ENCODE measurements around the gene CTNNA3.

Gene CTNNA3

DNA sequence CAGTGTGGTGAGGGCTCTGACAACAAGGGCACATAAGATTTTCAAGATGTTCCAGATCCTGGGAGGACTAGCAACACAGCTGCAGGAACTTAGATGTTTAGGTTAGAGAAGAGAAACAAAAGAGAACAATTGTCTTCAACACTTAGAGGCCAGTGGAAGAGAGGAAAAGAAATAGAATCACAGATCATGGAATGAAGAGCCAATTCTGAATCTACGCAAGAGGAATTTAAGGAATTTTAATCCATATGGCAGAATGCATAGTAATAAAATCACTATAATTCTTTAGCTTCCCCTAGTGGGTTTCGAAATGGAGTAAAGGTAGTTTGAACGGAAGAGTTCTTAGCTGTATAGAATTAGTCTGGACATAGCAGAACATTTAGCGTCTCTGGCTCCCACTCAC is 884.8 kb downstream of the CTNNA3 start:
- no peak for DNase-seq (ENCODE audit: low read depth in 2 of 2)

DNA sequence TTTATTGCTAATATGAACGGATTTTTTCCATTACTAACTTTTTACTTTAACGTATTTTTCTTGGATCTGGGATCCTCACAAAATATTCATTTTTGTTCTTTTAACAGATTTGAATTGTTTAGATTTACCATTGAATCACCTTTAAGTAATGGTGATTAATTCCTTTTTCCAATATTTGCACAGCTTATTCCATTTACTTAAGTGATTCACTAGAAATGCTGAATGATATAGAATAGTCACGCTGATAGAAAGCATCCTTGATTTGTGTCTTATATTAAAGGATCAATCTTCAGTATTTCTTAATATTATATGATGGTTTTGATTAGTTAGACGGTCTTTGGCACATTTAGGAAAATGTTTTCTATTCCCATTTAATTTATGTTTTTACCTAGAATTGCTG is 886.6 kb downstream of the CTNNA3 start:
- no peak for DNase-seq (ENCODE audit: low read depth in 2 of 2)

DNA sequence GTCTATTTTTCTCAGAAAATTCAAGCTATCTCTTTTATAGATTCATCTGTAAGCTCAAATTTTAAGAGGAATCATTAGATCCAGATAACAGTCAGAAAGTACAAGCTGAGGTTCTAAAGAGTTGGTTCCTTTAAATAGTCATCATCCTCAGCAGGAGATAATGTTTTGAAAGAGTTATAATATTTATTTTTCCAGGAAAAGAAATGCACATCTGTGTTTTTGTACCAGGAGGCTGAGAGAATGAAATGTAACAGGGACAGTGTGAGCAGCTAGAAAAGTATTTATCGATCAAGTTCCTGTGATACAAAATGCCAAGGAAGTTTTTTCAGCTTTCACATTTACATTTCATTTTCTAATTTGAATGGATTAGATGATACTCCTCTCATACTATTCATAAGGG is 890.4 kb downstream of the CTNNA3 start:
- DNase-seq (ENCODE audit: low read depth in 2 of 2), result no peak

DNA sequence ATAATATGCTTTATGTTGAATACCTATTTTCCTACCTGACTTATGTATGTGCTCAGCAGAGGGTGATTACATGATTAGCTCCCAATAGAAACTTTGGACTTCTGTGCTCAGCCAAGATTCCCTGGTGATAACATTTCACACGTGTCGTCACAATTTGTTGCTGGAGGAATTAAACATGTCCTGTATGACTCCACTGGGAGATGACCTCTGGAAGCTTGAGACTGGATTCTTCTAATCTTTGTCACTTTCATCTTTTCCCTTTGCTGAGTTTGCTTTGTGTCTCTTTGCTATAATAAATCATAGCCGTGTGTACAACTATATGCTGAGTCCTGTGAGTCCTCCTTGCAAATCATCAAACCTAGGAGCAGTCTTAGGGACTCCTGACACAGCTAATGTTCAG is 891.0 kb downstream of the CTNNA3 start:
- no peak for DNase-seq (ENCODE audit: low read depth in 2 of 2)

DNA sequence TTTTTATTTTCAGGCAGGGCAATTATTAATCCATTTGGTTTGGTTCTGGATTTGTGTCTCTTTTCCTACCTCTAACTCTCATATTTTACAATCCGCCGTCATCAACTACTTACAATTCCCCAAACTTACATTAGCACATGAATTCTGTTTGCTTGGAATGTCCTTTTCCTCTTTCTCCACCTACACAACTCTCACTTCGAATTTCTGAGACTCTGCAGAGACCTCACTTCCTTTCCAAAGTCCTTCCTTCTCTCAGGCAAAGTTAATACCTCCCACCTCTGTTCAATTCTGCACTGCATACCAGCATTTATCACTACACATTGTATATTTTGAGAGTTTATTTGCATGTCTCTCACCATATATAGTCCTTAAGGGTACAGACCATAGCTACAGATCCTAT is 892.8 kb downstream of the CTNNA3 start:
- DNase-seq (ENCODE audit: low read depth in 2 of 2), result no peak

DNA sequence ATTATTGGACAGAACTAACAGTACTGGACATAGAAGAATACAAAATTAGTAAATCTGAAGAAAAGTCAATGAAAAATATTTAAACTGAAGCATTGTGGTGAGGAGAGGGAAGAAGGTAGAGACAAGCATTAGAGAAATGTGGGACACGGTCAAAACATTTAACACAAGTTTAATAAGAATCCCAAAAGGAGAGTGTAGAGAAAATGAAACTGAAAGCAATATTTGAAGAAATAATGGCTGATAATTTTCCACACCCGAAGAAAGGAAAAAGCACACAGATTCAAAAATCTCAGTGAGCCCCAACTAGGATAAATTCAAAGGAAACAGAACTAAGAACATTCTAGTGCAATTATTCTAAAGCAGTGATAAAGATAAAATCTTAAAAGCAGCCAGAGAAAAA is 896.5 kb downstream of the CTNNA3 start:
- DNase-seq (ENCODE audit: low read depth in 2 of 2), result no peak

DNA sequence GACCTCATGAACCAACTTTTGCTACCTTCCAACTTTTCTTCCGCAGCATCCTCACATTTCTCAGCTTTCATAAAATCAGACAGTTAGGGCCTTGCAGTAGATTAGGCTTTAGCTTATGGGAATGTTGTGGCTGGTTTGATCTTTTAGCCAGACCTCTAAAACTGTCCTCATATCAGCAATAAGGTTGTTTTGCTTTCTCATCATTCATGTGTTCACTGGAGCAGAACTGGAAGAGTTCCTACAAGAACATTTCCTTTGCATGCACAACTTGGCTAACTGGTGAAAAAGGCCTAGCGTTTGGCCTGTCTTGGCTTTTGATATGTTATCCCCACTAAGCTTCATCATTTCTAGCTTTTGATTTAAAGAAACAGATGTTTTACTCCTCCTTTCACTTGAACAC is 900.1 kb downstream of the CTNNA3 start:
- DNase-seq (ENCODE audit: low read depth in 2 of 2), result no peak

DNA sequence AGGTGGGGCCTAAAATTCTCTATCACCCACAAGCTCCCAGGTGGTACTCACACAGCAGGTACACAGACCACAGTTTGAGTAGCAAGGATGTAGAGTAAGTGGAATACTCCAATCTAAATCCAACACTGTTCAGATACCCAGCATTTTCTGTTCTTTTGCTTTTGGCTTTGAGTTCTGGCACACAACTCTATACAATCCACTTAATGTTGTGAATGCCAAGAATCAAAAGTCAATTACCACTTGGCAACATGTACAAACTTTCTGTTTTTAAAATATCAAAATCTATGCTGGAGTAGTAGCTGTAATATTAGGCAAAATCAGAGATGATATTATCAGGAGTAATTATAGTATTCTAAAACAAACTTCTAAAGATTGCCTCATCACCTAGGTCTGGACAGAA is 903.6 kb downstream of the CTNNA3 start:
- DNase-seq (ENCODE audit: low read depth in 2 of 2), result no peak

DNA sequence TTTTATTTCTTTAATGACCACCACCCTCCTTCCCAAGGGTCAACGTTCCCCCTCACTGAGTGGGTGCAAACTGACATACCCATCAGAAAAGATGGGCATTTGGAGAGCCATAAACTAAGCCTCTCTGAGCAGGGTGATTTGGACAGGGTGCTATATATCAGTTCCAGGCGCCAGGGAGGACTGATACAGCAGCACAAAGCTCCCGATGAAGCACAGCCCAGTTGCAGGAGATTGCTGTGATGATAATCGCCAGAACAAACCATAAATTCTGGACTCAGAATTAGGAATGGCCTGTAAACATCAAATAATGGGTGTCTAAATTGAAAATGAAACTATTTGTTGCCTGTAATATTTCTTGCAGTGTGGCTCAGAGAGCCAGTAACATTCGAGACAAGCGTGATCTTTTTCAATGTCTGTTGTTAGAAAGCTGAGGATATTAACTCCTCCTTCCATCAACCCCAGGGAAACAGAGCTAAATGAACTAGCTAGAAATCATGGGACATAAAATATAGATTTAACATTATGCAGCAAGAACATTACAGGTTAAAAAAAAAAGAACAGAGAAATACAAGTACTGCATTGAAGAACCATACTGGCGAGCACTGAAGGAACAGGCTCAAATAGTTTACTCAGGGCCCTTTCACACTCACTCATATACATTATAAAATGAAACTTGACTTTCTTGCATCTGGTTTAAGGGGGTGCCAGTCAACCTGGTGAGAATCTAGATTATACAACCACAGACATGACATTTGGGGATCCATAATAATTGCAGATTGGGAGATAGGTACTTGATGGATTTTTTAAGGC is 907.6 kb downstream of the CTNNA3 start:
- no peak for DNase-seq (ENCODE audit: low read depth in 2 of 2)

DNA sequence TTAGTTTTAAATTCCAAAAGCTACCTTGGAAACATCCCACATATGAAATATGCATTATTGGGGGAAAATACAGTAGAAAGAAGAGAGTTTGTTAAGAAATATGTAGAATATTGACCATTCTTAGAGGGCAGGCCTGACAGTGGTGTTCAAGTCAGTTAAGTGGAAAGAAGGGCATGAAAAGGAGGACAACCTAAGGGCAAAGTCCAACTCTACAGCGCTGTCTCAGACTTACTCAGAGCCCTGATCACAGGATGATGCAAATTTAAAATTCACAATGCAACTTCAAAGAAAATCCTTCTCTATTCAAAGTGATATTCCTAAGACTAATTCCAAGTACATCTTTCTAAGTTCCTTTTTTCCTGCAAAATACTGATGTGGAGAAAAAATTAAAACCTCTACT is 909.3 kb downstream of the CTNNA3 start:
- no peak for DNase-seq (ENCODE audit: low read depth in 2 of 2)

DNA sequence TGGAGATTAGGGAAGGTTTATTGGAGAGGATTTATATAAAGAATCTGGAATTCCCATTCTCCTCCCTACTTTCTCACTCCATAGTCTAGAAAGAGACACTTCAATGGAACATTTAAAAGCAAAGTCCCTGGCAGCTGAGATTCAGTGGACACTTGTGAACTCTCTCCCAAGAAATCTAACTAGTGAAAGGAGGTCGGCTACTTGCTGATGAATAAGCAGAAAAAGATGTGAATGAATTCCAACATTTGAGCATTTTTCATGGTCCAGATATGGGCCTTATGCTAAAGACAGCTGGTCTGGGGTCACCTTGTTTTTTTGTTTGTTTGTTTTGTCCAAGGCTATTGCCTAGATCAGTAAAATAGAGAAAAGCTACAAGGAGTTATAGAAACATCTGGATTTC is 911.2 kb downstream of the CTNNA3 start:
- no peak for DNase-seq (ENCODE audit: low read depth in 2 of 2)

DNA sequence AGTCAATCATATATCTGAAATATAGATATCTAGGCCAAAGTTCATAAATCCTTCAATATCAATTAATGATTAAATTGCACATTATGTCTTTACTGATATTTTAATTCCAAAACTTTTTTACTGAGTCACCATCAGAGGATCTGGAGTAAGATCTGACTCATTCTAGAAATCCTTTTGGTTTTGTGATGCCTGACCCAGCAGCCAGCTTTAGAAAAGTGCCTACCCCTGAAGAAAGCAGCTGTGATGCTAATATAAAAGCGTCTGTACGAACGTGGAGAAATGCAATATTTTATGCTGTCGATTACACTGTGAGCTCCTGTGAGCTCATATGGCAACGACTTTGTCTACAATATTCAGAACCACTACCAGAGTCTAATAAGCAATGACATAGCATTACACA is 912.7 kb downstream of the CTNNA3 start:
- DNase-seq (ENCODE audit: low read depth in 2 of 2), result no peak

DNA sequence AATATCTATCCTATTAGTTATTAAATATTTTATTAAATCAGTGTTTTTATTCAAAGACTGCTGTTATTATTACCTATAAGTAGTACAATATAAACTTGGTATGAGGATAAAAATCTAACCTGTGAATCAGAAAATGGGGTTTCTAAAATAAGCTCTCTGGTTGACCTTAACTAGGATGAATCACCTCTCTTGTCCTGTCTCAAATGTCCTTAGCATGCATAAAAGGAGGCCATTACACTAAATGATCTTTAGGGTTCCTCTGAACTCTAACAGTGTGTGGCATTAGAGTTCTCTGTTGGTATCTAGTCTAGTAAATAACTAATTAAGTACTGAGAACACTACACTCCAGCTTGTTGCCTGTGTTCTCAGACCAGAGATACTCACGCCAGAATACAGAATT is 913.2 kb downstream of the CTNNA3 start:
- DNase-seq (ENCODE audit: low read depth in 2 of 2), result no peak

DNA sequence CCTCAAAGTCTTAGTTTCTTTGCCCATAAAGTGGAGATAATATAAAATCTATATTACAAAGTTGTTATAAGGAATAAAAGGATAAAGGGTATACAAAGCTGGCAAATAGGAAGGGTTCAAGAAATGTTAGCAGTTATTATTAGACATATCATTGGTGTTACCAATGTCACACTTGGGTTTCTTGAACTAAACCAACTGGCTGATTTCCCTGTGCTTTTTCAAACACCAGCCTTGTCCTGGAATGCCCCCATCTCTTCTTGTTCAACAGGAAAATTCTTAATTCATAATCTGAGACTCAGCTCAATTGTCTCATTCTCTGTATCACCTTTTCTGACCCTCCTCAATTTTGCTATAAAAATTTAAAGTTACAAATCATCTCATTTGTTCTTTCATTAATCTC is 913.9 kb downstream of the CTNNA3 start:
- no peak for DNase-seq (ENCODE audit: low read depth in 2 of 2)

DNA sequence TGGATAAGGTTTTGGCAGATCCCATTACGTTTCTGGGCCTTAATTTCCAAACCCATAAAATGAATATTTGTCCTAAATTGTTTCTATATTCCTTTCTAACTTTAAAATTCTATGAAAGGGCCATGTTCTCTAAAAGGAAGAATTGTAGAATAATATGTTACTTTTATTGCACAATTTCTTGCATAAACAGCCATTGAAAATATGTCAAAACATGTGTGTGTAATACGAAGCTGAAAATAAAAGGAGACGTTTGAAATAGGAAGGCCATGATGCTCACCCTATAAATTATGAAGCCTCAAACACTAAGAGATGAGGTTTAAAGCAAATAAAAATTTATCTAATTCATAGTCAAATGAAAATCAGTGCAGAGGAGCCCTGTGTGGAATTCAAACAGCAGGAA is 915.2 kb downstream of the CTNNA3 start:
- DNase-seq (ENCODE audit: low read depth in 2 of 2), result no peak

DNA sequence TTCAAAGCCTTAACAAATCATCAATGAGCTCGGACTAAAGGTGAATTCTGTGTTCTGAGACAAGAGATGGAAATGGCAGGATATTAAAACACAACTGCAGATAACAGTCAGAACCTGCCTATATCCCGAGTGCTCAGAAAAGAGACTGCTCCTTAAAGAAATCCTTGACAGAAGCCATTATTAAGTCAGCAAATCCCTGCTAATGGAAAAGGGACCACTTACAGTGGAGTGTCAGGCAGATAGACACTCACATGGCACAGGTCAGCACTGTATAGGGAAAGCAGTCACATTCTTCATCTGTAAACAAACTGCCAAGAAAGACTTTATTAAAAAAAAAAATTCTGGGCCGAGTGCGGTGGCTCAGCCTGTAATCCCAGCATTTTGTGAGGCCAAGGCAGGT is 917.6 kb downstream of the CTNNA3 start:
- no peak for DNase-seq (ENCODE audit: low read depth in 2 of 2)

DNA sequence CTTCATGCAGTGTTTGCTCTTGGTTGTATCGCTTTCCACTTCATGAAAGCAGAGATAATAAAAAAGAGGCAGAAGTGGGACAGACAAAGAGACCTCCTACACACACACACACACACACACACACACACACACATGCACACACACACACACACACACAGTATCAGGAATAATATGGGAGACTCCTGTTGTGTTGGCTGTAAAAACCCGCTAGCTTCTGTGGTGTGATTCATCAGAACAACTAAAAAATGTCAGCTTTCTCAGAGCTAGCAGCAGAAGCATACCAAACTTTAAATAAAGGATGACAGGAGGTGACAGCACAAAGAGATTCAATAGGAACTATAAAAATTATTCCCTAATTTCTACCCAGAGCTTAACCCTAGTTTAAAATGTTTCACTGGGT is 918.3 kb downstream of the CTNNA3 start:
- DNase-seq (ENCODE audit: low read depth in 2 of 2), result no peak

DNA sequence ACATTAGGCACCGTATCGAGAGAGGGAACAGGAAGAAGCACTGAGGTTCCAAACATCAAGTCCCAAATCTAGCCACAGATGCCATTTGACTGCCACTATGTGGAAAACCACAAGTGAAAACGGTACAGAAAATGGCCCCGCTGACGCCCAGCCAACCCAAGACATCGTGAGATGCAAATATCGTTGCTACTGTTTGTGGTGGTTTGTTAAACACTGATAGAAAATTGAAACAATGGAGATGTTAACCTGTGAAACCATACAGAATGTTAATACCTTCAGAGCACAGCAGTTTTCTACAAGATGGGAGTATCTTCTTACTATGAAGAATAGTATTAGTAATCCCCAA is 922.5 kb downstream of the CTNNA3 start:
- no peak for DNase-seq (ENCODE audit: low read depth in 2 of 2)

DNA sequence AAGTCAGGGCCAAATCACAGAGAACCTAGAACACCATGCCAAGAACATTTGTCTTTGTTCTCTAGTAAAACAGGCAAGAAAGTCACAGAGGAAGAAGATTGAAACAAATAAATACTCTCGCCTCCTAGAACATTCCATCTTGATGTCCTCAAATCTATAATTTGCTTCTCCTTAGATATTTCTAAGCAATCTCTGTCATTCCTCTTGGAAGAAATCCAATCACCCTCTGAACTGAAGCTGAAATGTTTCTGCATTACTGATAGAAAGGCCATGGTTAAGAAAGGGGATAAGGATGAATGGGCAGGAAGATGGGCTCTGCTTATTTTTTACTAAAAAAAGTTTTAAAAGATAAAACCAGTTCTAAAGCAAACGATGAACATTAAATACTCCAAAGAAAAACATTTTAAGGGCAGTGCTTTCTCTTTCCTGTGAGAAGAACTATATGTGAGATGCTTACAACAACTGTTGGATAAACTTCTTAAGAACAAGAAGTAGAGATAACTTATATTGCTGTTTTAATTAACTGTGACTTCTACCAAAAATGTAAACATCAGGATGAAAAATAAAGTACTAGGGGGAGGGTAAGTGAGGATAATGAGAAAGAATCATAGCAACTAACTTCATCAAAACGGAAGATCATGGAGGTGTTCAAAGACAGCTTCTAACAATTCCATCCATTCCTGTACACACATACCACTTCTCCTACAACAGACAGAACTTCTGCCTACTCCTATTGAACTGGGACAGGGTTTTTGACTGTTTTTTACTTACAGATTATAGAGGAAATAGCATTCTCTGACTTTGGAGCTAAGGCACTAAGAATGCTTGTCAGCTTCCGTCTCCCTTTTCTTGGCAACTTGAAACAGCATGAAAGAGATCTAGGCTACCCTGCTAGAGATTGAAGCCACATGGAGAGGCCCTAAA is 923.2 kb downstream of the CTNNA3 start:
- DNase-seq (ENCODE audit: low read depth in 2 of 2), result no peak

DNA sequence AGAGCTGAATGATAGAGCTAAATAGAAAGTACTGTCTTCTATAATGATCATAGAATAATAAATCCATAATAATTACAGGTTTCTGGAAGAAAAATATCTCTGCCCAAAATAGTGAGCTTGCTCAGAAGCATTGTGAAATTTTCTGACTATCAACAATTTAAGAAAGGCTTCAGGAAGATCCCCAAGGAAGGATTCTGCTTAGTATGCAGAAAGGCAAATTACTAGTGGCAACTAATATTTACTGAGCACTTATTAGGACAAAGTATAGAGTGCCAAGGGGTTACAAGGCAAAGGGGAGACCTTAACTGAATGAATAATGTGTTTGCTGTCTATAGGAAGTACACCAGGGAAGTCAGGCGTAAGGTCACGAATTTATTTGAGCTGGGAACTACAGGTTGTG is 928.3 kb downstream of the CTNNA3 start:
- DNase-seq (ENCODE audit: low read depth in 2 of 2), result no peak

DNA sequence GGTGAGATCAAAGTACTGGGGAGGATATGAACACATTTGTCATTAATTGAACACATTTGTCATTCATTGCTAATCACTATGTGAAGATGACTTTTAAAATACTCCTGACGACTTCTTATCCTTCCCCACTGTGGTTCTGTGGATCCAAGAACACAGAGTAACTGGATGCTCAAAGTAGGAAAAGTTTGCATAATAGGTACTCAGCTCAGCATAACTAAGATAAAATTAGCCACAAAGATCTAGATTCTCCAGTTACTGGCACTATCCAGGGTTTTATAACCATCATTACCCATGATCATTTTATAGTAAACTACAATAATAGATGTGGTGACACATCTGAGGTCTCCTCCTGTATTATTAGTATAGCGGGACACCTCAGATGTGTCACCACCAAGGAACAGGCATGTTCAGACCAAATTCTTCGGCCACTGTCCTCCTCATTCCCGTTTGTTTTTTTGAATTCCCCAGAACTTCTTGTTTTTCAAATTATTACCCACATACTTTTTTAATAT is 933.7 kb downstream of the CTNNA3 start:
- no peak for DNase-seq (ENCODE audit: low read depth in 2 of 2)

DNA sequence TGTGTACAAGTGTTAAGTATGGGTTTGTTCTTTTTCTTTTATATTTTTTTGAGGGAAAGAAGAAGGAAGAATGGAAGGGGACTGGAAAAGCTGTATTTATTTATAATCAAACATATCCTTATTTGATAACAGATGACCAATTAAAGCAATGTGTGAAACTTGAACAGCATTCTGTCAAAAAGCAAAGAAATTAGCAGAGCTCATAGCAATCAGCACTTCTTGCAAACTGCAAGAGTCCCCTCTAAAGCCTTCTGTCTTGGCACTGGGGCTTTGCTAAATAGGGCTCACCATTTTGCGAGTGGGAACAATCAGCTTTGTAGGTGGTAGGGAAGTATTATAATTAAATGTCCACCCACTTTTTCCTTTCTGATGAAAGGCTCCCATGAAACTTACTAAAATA is 935.1 kb downstream of the CTNNA3 start:
- DNase-seq (ENCODE audit: low read depth in 2 of 2), result no peak

DNA sequence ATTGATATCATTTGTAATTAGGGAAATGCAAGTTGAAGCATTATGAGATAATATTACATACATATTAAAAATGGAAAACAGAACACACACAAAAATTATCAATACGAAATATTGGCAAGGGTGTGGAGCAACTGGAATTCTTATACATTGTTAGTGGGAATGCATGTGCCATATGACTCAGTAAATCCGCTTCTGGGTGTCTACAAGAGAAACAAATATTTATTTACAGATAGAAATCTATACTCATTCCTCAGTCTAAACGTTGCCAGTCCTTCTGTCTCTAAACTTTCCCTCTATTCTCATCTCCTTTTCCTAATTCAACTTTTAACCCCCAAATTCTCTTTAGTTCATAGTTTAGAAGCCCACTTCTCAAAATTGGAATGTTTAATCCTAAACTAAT is 940.5 kb downstream of the CTNNA3 start:
- DNase-seq (ENCODE audit: low read depth in 2 of 2), result no peak
